Activated naive CD4-positive, alpha-beta T cell treated with anti-CD3 and anti-CD28 coated beads, Interleukin-2, amount 50 U/mL, for 24 hours (primary cell): ENCODE measurements around the gene PRLH.

ENCODE experiments used
- H3K27ac Mint-ChIP-seq: one replicate; pipeline ENCODE4 v1.8.0; 2021; ENCODE audit warnings: mild to moderate bottlenecking, mixed read lengths
- H3K27me3 Mint-ChIP-seq: one replicate; pipeline ENCODE4 v1.8.0; 2021; ENCODE audit warnings: mixed read lengths
- H3K36me3 Mint-ChIP-seq: one replicate; pipeline ENCODE4 v1.8.0; 2021; ENCODE audit warnings: mixed read lengths
- H3K4me1 Mint-ChIP-seq: one replicate; pipeline ENCODE4 v1.8.0; 2021; ENCODE audit warnings: mixed read lengths
- H3K4me3 Mint-ChIP-seq: one replicate; pipeline ENCODE4 v1.8.0; 2021; ENCODE audit warnings: mild to moderate bottlenecking, mixed read lengths
- H3K9me3 Mint-ChIP-seq: one replicate; pipeline ENCODE4 v1.8.0; 2021; ENCODE audit warnings: mixed read lengths

Gene PRLH

DNA sequence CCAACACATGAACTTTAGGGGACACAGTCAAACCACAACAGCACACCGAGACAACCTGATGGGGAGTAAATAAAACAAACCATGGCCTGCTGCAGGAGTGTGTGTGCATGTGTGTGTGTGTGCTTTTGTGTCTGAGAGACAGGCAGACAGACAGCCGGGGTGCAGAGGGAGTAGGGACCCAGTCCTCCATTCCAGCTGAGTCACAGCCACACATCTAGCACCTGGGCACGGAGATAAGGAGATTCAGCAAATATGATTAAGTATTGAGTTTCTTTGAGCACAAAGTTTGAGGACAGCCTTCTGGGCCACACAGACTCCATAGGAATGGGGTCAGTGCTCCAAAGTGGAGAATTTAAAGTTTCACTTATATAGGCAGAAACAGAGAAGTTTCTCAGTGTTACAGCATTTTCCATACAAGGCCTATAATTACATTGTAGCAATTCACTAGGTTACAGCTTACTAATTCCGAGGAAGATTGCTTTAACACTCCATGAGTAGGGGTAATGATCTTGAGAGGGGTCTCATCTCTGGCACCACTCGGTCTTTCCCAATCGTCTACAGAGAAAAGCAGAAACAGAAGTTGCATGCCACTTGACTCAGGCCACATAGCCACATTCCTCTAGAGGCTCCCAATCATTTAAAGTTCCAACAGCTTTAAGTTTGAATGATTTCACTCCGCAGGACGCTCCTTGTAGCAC is 30.8 kb upstream of the PRLH start:
- Mint-ChIP-seq H3K27ac (no peak overlapping the region), H3K36me3 (no peaks in the 10 kb centered on the region), H3K4me1 (no peaks in the 10 kb centered on the region), H3K4me3 (no peak overlapping the region), H3K27me3 (no peaks in the 10 kb centered on the region), H3K9me3 (no peaks in the 10 kb centered on the region)

DNA sequence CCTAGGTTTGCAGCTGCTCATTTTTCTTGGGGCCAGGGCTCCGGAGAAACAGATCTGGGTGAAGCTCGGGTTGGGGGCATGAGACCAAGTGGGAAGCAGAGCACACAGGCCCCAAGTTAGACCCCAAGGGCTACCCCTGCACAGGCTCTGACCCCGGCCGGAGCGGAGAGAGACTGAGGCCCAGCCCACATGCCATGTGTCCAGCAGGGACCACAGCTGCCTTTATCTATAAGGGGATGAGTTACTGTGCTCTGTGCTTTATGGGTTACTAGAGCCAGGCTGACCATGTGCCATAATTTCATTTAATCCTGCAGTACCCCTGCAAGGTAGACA is 30.3 kb upstream of the PRLH start:
- no peak overlapping the region for H3K4me3 Mint-ChIP-seq
- no peaks in the 10 kb centered on the region for H3K4me1 Mint-ChIP-seq
- H3K27ac Mint-ChIP-seq: no peak overlapping the region
- H3K9me3 Mint-ChIP-seq: no peaks in the 10 kb centered on the region
- H3K27me3 Mint-ChIP-seq: no peaks in the 10 kb centered on the region
- no peaks in the 10 kb centered on the region for H3K36me3 Mint-ChIP-seq

DNA sequence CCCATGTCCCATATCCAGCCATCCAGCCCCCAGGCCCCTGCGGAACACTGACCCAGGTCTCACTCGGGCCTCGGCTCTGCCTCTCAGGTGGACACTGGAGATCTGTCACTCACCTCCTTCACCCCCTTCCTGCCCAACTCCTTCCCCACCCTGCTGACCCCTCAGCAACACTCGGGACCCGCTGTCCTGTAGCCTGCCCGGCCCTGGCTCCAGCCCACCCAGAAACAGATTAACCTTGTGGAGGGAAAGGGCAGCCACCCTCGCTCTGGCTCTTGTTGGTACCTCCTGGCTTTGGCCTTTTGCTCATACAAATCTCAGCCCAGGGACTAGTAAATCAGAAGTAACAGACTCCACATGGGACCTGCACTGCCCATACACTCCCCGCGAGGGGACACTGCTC is 29.8 kb upstream of the PRLH start:
- Mint-ChIP-seq H3K9me3 (no peaks in the 10 kb centered on the region), H3K27me3 (no peaks in the 10 kb centered on the region), H3K4me3 (no peak overlapping the region), H3K27ac (no peak overlapping the region), H3K4me1 (no peaks in the 10 kb centered on the region), H3K36me3 (no peaks in the 10 kb centered on the region)

DNA sequence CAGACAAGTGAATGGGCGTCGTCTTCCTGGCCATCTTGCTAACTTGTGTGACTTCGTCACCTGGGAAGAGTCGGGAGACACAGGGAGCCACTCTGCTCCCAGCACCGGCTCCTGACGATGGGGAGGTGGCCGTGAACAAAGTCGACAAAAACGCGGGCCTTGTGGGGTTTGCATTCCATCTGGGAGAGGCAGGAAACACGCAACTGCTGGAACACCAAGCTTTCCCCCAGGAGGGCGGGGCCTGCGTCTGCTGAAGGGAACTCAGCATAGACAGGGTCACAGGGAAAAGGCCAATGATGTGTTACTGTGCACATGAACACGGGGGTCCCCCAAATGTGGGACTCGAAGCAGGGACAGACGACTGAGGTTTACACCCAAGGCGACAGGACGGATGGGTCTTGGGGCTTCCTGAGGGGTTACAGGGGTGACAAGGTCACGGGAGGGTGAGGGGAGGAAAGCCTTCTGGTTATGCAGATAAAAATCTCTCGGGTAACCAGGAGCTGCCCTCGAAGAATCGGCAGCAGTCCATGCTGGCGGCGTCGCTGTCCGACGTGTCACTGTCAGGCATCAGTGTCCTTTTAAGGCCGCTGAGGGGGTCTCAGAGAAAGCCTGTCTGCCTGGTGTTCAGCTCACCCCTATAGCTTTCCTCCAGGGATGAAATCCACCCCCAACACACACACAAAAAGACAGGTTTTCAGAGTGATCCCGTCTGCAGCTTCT is 28.2 kb upstream of the PRLH start:
- Mint-ChIP-seq H3K36me3 (no peaks in the 10 kb centered on the region), H3K4me1 (no peaks in the 10 kb centered on the region), H3K27ac (no peak overlapping the region), H3K4me3 (no peak overlapping the region), H3K27me3 (no peaks in the 10 kb centered on the region), H3K9me3 (no peaks in the 10 kb centered on the region)

GRCh38 chr2:237538901-237539300 is 27.5 kb upstream of the PRLH start:
- H3K4me3 Mint-ChIP-seq: no peak overlapping the region
- no peaks in the 10 kb centered on the region for H3K4me1 Mint-ChIP-seq
- H3K27ac Mint-ChIP-seq: no peak overlapping the region
- no peaks in the 10 kb centered on the region for H3K36me3 Mint-ChIP-seq
- no peaks in the 10 kb centered on the region for H3K27me3 Mint-ChIP-seq
- H3K9me3 Mint-ChIP-seq: no peaks in the 10 kb centered on the region

DNA sequence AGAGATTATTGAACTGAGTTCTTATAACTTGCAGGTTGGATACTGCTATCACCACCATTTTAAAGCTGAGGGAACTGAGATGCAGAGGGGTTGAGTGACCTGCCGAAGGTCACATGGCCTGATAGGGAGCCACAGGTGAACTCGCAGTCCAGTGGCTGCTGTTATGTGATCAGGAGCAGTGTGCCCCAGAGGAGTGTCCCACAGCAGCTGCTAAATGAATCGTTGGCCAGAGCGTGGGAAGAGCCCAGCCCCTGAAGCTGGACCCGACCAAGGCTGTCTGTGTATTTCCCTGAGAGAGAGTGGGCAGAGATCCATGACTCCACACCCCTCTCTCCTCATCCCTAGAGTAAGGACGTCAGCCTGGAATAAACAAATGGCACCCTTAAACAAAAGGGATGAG is 26.7 kb upstream of the PRLH start:
- Mint-ChIP-seq H3K9me3 (no peaks in the 10 kb centered on the region), H3K36me3 (no peaks in the 10 kb centered on the region), H3K27me3 (no peaks in the 10 kb centered on the region), H3K27ac (no peak overlapping the region), H3K4me3 (no peak overlapping the region), H3K4me1 (no peaks in the 10 kb centered on the region)

GRCh38 chr2:237540223-237540775 is 26.1 kb upstream of the PRLH start:
- H3K27ac Mint-ChIP-seq: no peak overlapping the region

GRCh38 chr2:237540823-237541222 is 25.6 kb upstream of the PRLH start:
- no peaks in the 10 kb centered on the region for H3K36me3 Mint-ChIP-seq

More at GRCh38 chr2:237540223-237540775, 26.1 kb upstream of the PRLH start:
- Mint-ChIP-seq H3K36me3 (no peaks in the 10 kb centered on the region), H3K9me3 (no peaks in the 10 kb centered on the region), H3K27me3 (no peaks in the 10 kb centered on the region), H3K4me3 (no peak overlapping the region), H3K4me1 (no peaks in the 10 kb centered on the region)

GRCh38 chr2:237541243-237541642 is 25.1 kb upstream of the PRLH start:
- Mint-ChIP-seq H3K27me3 (no peaks in the 10 kb centered on the region), H3K36me3 (no peaks in the 10 kb centered on the region), H3K9me3 (no peaks in the 10 kb centered on the region), H3K4me1 (no peaks in the 10 kb centered on the region), H3K27ac (no peak overlapping the region), H3K4me3 (no peak overlapping the region)

More at GRCh38 chr2:237540823-237541222, 25.6 kb upstream of the PRLH start:
- H3K4me3 Mint-ChIP-seq: no peak overlapping the region
- H3K27me3 Mint-ChIP-seq: no peaks in the 10 kb centered on the region
- no peaks in the 10 kb centered on the region for H3K9me3 Mint-ChIP-seq
- no peaks in the 10 kb centered on the region for H3K4me1 Mint-ChIP-seq
- no peak overlapping the region for H3K27ac Mint-ChIP-seq

DNA sequence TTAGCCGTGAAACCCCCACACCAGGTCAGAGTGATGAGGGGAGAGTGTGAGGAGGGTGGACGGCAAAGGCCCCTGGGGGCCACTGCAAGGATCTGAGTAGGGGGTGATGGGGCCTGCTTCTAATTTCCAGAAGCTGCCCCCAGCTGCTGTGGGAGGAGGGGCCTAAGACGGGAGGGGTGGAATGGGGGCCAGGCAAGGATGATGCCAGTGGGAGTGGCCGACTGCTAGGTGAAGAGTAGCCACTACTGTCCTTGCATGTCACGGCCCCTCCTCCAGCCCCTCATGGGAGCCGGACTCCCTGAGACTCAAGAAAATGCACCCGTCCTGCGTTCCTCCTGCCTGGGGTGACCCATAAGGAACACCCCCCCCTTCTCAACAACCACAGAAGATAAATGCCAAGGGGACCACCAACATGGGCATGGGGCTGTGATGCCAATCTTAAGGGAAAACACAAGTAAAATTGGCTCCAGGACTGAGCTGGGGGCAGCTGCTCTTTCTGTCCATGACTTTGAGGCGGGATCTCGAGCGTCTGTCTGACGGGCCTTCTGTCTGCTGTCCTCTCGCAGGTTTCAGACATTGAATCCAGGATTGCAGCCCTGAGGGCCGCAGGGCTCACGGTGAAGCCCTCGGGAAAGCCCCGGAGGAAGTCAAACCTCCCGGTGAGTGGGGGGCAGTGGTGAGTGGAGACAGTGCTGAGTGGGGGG is 24.2 kb upstream of the PRLH start:
- no peaks in the 10 kb centered on the region for H3K36me3 Mint-ChIP-seq
- H3K27ac Mint-ChIP-seq: no peak overlapping the region
- H3K4me1 Mint-ChIP-seq: no peaks in the 10 kb centered on the region
- no peak overlapping the region for H3K4me3 Mint-ChIP-seq
- no peaks in the 10 kb centered on the region for H3K27me3 Mint-ChIP-seq
- H3K9me3 Mint-ChIP-seq: no peaks in the 10 kb centered on the region

DNA sequence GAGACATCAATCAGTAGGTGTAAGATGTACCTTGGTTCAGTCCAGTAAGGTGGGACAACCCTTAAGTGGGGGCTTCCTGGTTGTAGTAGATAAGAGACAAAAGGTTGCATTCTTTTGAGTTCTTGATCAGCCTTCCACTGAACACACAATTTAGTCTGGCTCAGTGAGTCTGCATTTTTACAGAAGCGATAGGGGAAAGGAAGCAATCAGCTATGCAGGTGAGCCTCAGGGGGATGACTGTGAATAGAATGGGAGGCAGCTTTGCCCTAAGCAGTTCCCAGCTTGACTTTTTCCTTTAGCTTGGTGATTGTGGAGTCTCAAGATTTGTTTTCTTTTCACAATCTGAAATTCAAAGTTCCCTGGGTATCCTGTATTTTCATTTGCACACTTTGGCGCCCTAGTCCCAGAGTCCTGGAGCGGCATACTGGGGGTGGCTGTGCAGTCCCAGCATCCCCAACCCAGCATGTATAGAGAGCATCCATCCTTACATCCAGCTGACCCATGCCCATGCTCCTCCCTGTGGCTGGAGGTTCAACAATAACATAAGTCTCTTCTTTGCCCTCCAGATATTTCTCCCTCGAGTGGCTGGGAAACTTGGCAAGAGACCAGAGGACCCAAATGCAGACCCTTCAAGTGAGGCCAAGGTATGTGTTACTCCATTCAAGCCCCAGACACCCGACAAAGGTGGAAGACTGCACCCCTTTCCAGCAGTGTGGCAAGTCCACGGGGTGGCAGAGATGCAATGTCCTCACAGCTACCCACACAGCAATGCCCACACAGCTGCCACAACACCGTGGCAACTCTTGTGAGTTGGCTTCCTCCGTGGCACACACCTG is 20.1 kb upstream of the PRLH start:
- H3K9me3 Mint-ChIP-seq: no peaks in the 10 kb centered on the region
- H3K36me3 Mint-ChIP-seq: no peaks in the 10 kb centered on the region
- H3K4me3 Mint-ChIP-seq: no peak overlapping the region
- H3K4me1 Mint-ChIP-seq: no peaks in the 10 kb centered on the region
- no peaks in the 10 kb centered on the region for H3K27me3 Mint-ChIP-seq
- no peak overlapping the region for H3K27ac Mint-ChIP-seq

- H3K9me3 Mint-ChIP-seq: no peaks in the 10 kb centered on the region
- no peaks in the 10 kb centered on the region for H3K36me3 Mint-ChIP-seq
- no peaks in the 10 kb centered on the region for H3K4me1 Mint-ChIP-seq
- H3K4me3 Mint-ChIP-seq: no peak overlapping the region
- no peak overlapping the region for H3K27ac Mint-ChIP-seq
- no peaks in the 10 kb centered on the region for H3K27me3 Mint-ChIP-seq
Observed at GRCh38 chr2:237546876-237547395, 19.4 kb upstream of the PRLH start.

GRCh38 chr2:237547841-237548416 is 18.4 kb upstream of the PRLH start:
- Mint-ChIP-seq H3K4me3 (no peak overlapping the region), H3K27me3 (no peaks in the 10 kb centered on the region), H3K4me1 (no peaks in the 10 kb centered on the region), H3K9me3 (no peaks in the 10 kb centered on the region), H3K36me3 (no peaks in the 10 kb centered on the region), H3K27ac (no peak overlapping the region)

DNA sequence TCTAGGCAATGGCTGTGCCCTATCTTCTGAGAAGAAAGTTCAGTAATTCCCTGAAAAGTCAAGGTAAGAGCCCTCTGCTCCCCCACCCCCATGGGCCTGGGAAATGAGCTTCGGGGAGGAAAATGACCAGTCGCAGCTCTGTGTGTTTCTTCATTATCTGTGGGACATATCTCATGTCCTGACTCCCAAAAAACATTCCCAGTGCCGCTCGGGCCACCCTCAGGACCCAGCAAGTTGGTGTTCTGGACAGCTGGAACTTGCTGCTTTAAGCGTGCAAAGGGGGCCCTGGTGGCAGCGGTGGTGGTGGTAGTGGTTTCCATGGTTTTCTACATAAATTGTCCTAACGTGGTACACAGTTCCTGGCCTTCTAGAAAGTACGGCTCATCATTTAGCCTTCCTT is 17.2 kb upstream of the PRLH start:
- Mint-ChIP-seq H3K27ac (no peak overlapping the region), H3K4me3 (no peak overlapping the region), H3K4me1 (no peaks in the 10 kb centered on the region), H3K27me3 (no peaks in the 10 kb centered on the region), H3K36me3 (no peaks in the 10 kb centered on the region), H3K9me3 (no peaks in the 10 kb centered on the region)
